Adrenal gland (tissue), 5 donors: ENCODE measurements around the gene RBMS1.

Experiments
- CTCF ChIP-seq, 6 experiments: fragments of 450-650 bp in 4 of 6; fragments of 200-600 bp in 2 of 6; sonication (generic) in 1 of 6; IDR thresholded peaks; 1 replicate in 5 of 6; 2 replicates in 1 of 6; pipeline versions ENCODE4 v1.5.1 to v1.8.0; 2016 to 2021; ENCODE audit warnings: antibody characterized with exemption in 6 of 6, mild to moderate bottlenecking in 2 of 6, moderate library complexity in 1 of 6
- POLR2A ChIP-seq, 2 donors: fragments of 450-650 bp; IDR thresholded peaks; one replicate each; pipeline ENCODE4 v1.6.1; 2017; ENCODE audit warnings: antibody characterized with exemption in 2 of 2, mild to moderate bottlenecking in 2 of 2, moderate library complexity in 1 of 2
- donor health status: DM: no; HTN: no; CAD: no.

GRCh38 chr2:160281213-160281612 is 212.4 kb downstream of the RBMS1 start:
- no peak for TF ChIP-seq CTCF (IDR thresholded peaks at IDR 0.05)
- no peak for TF ChIP-seq POLR2A (IDR thresholded peaks at IDR 0.05)
